M059J (cell line): ENCODE measurements around the gene USF3. TPM values are rescaled to one million over a fixed set of nuclear protein-coding genes. Genes with fewer than 3 reads are reported as not detected.

Experiments used
- DNase-seq: peaks from one replicate; pipeline ENCODE4 v3.0.0-alpha.2; 2012; ENCODE audit warnings: low read depth
- total RNA-seq: library from RNA; depleted of rRNA; stranded (reverse); fragments of >200 nt; shearing (Covaris generic); gene quantifications from 2 replicates; pipeline ENCODE4 v1.2.3, GENCODE V29; 2014

USF3 gene
- total RNA-seq, 1 experiment from 2014 or later: 13.8 TPM

GRCh38 chr3:113697500-113698090 is 1.2 kb upstream of the USF3 start:
- peak; percentile 42 for DNase-seq

- peak; percentile 100 for DNase-seq
Measured at GRCh38 chr3:113696658-113697499, 437 bp upstream of the USF3 start.

GRCh38 chr3:113695431-113695785 is 1.0 kb downstream of the USF3 start:
- no peak for DNase-seq

- DNase-seq: no peak
Measured at GRCh38 chr3:113690482-113690881, 6.0 kb downstream of the USF3 start.

- no peak for DNase-seq
Measured at GRCh38 chr3:113685956-113686721, 10.3 kb downstream of the USF3 start.

- DNase-seq: no peak
Measured at GRCh38 chr3:113685124-113685523, 11.3 kb downstream of the USF3 start.

GRCh38 chr3:113684271-113684819 is 12.1 kb downstream of the USF3 start:
- no peak for DNase-seq

GRCh38 chr3:113678773-113679172 is 17.7 kb downstream of the USF3 start:
- no peak for DNase-seq

GRCh38 chr3:113677737-113678136 is 18.7 kb downstream of the USF3 start:
- no peak for DNase-seq

- no peak for DNase-seq
Measured at GRCh38 chr3:113676261-113676660, 20.2 kb downstream of the USF3 start.

GRCh38 chr3:113673593-113673992 is 22.8 kb downstream of the USF3 start:
- no peak for DNase-seq

GRCh38 chr3:113668015-113668414 is 28.4 kb downstream of the USF3 start:
- no peak for DNase-seq

- no peak for DNase-seq
Measured at GRCh38 chr3:113664523-113665094, 31.8 kb downstream of the USF3 start.

- no peak for DNase-seq
Measured at GRCh38 chr3:113663761-113664160, 32.7 kb downstream of the USF3 start.

- no peak for DNase-seq
Measured at GRCh38 chr3:113663324-113663750, 33.1 kb downstream of the USF3 start.

- no peak for DNase-seq
Measured at GRCh38 chr3:113662824-113663223, 33.6 kb downstream of the USF3 start.

GRCh38 chr3:113660896-113661295 is 35.5 kb downstream of the USF3 start:
- peak; percentile 16 for DNase-seq

GRCh38 chr3:113660458-113660857 is 36.0 kb downstream of the USF3 start:
- no peak for DNase-seq

- no peak for DNase-seq
Measured at GRCh38 chr3:113659996-113660395, 36.4 kb downstream of the USF3 start.

GRCh38 chr3:113659101-113659541 is 37.3 kb downstream of the USF3 start:
- no peak for DNase-seq

- DNase-seq: no peak
Measured at GRCh38 chr3:113658107-113658506, 38.3 kb downstream of the USF3 start.

- no peak for DNase-seq
Measured at GRCh38 chr3:113654851-113655250, 41.6 kb downstream of the USF3 start.
